Measurements from ENCODE around the gene IGSF11.

IGSF11 gene

DNA sequence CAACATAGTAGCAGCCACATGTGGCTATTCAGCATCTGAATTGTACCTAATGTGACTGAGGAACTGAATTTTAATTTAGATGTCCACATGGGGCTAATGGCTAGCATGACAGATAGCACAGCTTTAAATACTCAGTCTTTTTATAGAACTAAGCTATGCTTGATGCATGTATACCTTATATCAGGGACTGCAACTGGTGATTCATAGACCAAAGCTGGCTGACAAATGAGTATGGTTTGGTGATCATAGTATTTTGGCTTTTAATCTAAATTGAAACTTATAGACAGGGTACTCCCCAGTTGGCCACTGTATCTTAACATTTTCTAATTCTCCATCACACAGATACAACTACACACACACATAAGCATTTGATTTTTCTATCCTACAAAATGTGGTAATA lies 83.6 kb downstream of the IGSF11 start:
- no peak for DNase-seq

DNA sequence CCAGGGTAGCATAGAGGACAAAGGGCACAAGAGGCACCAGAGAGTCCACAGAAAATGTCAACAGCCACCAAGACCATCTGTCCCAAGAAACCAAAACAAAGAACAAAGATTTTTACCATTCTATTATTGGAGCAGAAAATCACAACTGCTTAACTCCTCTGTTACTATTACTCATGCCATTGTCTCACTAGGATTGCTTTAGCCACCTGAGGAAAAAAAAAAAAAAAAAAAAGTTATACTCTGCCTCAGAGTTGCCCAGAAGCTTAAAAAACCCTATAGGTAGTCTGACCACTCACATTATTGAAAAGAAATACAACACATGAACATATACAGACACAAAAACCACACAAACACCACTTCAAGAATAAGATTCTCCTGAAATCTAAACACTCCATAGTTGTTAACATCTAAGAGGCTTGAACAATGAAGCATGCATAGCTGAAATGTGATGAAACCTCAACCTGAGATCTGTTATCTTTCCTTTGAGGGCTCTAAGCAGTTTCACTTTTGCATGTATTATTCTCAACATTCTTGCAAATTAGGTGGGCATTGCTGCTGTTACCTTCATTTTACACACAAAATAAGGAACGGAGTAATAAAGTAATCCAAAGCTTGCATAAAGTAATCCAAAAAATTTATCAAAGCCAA lies 85.4 kb downstream of the IGSF11 start:
- no peak for DNase-seq

DNA sequence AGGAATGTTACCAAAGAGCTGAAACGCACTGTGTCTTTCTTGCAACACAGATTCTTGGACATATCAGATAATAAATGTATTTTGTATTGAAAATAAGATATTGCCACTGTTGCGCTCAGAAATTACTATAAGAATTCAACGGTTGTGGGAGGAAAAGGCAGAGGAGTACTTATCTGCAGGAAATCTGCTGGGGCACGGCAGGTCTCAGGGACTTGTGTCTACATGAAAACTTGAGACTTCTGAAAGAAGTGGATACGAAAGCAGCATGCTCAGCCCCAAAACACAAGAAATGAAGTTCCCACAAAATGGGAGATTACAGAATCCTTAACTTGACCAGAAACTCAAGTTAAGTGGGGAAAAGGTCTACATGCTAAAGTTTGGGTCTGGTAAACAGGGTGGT lies 86.5 kb downstream of the IGSF11 start:
- DNase-seq: peak in 1 of 56 donors; percentile 9

DNA sequence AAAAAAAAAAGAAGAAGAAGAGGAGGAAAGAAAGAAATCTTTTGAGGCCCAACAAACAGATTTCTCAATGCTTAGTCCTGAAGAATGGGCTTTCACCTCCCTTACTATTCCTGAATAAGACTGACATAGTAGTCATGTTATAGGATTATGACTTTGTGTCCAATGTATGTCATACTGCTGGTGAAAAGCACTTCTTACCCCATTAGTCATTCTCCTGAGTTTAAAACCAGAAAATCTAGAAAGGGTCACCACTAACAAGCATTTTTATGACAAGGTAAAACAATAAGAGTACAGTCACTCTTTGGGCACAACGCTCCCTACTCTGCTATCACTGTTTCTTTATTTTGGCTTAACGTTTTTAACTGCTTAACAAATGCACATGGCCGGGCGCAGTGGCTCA lies 88.2 kb downstream of the IGSF11 start:
- no peak for DNase-seq

DNA sequence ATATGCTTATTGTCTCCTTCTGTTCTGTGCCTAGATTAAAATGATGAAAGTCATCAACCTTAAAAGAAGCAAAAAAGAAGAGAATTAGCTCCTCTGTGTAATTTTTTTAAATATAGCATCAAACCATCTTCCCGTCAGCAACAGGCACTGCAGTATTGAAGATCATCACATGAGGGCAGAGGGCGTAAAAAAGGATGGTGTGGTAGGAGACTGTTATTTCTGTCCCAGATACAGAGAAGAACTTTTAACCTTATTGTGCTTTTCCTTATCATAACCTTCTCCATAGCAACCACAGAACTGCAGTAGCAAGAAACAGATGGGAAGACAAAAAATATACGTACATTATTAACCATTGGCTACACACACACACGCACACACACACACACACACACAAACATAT lies 88.8 kb downstream of the IGSF11 start:
- DNase-seq: peak in 9 of 56 donors; percentile 11 to 60 (median 25)

DNA sequence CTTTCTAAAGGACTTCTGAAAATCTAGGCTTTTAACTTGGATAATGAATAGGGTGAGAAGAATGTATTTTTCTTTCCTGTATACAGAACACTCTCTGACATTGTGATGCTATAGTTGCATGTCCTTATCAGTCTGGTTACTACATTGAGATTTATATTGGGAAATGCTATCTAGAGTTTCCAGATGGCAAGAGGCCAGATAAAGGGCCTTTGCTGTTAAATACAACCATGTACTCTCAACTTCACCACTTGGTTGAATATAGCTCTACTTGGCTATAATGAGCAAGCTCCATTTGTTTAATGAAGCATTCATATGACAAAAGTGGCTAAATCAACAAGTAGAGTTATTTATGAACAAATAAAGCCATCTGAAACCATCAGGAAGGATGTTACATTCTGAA lies 91.0 kb downstream of the IGSF11 start:
- no peak for DNase-seq

DNA sequence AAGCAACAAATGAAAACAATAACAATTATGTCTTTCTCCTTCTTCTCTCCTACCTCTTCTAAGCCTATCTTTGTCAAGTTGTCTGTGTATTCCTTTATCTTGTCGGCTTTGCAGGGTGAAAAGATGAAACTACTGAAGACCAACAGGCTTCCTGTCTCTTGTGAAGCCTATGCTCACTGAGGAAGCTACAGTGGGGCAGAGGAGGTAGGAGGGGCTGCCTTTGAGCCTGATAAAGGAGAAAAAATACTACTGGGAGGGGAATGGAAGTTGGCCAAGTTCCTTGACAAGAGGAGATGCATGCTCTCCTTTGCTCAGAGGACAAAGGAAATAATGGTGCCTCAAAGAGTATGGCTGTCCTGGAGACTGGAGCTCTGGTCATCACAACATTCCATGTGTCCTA lies 92.0 kb downstream of the IGSF11 start:
- no peak for DNase-seq

DNA sequence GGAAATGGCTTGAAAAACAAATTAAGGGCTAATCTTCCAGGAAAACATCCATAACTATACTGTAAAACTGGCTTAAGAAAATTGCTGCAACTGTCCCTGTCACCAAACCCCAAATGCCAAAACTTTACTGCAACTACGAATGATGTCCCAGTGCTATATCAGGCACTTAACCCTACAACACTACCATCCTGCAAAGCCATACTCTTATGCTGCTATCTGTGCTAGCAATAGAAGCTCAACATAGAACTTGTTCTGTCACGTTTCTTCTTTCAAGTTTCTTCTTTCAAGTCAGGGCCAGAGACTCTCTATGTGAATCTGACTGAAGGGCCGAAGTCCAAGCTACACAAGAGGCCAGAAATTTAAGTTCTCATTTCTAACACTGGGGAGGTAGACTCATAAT lies 92.5 kb downstream of the IGSF11 start:
- DNase-seq: no peak

DNA sequence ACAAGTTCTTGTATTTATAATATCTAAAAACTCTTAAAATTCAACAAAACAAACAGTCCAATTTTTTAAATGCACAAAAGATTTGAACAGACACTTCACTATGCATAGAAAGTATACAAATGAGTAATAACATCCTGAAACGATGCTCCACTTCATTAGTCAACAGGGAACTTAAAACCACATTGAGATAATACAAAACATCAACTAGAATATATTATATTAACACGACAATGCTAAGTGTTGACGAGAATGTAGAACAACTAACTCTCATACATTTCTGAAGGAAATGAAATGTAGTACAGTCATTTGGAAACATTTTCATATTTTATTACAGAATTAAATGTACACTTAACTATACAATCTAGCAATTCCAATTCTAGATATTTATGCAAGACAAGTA lies 93.4 kb downstream of the IGSF11 start:
- no peak for DNase-seq

DNA sequence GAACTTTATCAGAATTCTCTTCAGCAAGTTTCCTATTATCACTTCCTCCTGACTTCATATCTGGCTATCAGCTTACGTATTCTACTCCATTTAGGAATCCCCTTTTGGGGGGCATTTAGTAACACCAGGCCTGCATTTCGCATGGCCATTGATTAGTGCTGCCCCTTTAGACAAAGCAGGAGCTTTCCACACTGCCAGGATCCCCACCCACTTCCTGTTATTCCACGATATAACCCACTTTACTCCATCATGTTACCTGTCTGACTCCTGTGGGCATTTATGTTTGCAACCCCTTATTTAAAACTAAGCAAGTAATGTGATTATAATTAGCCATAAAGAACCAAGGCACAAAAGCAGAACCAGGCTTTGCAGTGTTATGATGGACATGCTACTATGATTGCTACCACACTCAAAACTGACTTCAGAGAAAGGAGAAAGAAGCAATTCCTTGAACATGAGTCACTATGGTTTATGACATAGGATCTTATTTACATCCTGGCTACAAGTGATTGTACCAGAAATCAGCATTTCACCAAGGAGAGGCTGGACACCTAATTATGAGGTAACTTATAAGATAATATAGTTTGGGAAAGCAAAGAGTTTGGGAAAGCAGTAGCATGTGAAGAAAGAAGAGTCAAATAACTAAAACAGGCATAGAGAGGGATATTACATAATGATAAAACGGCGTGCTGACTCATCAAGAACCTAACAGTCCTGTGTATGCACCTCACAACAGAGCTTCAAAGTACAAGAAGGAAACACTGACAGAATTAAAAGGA lies 96.3 kb downstream of the IGSF11 start:
- no peak for DNase-seq

DNA sequence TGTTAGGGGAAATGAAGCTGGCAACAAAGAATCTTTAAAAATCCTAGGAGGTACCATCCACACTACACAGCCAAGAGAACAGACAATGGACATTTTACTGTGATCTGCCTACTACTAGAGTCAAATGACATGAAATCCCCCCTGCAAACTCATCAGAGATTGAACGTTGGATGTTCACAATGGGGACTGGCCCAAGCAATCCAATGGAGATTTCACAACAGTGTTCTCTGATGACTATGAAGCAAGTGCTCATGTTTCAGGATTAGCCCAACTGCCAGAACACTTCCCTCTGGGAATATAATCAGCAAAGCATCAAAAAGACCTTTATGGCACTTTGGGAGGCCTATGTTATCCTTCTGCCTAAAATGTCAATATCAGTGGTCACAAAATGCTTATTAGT lies 97.8 kb downstream of the IGSF11 start:
- no peak for DNase-seq

DNA sequence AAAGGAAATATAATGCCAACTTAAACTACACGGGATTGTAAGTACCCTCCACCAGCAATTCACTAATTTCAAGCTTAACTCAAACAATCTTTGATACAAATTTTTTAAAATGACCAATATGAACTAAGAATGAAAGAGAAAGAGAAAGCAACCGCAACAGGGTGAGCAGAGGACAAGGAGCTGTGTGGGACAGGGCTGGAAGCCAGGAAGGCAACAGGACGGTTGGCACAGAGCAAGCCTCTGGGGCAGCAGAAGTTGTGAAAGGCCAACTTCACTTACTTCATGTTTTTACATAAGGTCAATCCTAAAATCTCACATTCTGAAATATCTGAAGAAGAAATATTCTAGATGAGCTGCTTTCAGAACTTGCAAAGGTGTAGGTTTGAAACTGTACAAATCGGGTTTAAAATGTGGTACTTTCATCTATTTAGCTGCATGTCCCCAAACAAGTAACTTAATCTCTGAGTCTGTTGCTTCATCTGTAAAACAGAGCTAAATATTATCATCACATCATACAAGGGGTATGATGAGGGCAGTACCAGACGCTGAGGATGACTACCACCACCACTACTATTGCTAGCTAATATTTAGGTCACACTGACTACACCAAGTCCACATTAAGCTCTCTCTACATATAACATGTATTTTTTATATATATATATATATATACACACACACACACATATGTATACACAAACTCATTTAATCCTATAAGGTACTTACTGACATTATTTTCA lies 101.7 kb downstream of the IGSF11 start:
- DNase-seq: peak in 20 of 56 donors; percentile 1 to 66 (median 20)

DNA sequence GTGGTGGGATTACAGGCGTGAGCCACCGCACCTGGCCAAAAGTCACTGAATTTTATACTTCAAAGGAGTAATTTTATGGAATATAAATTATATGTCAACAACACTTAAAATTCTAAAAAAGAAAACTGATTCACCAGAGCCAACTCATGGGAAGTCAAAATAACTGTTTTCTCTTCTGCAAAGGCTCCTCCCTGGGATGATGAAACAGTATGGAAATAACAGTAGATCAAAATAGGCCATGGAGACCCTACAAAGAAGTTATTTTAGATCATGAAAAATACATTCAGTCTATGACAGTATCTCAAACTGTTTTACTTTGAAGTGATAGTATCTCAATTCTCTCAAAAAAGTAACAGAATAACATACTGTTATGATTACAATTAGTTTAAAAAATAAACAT lies 102.7 kb downstream of the IGSF11 start:
- DNase-seq: no peak

DNA sequence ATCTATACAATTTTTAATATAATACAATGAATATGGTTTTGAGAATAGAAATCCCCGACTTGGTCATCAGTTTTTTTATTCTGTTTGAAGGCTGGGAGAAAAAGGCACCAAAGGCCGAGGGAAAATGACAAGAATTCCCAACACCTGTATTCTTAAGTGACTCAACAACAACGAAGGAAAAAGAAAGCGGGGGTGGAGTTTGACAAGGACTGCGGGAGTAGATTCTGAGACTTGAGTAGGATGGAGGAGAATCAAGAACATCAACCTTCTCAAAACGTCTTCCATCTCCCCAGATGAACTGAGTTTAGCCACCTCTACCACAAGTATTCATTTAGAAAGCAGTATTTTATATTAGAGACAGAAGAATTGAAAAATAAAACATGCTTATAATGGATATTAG lies 107.2 kb downstream of the IGSF11 start:
- peak in 4 of 56 donors; percentile 1 to 22 (median 8) for DNase-seq

DNA sequence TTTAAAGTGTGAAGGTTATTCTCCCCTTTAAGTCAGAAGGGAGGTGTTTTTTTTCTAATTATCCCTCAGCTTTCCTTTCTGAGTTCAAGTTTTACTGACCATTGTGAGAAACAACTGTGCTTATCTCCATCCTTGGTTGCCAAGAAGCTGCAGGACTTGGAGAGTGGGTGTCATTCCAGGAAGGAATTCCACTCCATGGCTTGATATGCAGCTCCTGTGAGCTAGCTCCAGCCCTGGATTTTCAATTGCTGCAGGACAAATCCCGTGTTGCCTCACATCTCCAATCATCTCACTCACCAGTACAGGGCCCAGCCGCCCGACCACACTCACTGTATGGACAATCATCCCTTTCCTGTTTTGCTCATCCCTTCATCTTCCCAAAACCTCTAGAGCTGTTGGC lies 122.5 kb downstream of the IGSF11 start:
- no peak for DNase-seq

DNA sequence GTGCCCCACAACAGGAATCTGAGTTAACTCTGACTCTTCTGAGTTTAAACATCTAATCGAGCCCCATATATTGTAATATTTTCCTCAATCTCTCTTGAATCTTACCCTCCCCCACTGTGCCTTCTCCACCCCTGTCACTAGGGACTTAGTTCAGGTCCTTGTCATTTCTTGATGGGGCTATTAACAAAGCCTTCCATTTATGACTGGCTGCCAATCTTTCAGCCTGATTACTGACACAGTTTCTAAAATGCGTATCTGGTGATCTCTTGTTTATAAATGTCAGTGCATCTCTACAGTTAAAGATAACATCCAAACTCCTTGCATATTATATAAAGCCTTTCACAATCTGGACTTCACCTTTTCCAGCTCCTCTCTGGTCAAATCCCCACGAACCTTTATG lies 124.3 kb downstream of the IGSF11 start:
- no peak for DNase-seq

DNA sequence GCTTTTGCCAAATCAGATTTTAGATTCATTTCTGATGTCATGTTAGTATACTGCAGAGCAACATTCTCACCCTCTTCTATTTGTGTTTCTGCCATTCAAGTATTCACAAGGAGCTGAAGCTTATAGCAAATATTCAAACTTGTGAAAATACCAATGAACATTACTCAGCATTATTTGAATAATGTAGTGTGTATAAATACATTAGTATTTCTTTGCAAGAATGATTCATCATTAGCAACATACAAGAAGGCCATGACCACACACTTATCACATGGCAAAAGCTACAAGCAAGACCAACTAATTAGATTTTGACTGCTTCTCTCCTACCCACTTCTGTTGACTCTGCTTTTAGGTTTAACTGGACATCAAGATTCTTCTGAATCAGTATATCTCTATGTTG lies 124.9 kb downstream of the IGSF11 start:
- DNase-seq: no peak

DNA sequence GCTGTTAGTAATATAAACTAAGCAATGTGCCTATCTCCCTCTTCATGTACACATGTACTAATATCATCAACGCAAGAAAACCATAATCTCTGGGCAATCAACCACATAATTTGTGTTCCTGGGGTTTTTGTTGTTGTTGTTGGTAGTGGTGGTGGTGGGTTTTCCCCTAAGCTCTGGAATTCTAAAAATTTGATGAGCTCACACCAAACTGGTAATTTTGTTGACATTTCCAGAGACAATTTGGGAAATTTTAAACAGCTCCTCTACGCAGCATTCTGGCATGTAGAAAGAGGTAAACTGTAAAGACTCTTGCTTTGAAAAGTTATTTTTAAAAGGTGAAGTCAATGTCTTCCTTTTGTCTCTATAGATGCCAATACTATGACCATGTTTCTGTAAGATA lies 126.7 kb downstream of the IGSF11 start:
- no peak for DNase-seq

DNA sequence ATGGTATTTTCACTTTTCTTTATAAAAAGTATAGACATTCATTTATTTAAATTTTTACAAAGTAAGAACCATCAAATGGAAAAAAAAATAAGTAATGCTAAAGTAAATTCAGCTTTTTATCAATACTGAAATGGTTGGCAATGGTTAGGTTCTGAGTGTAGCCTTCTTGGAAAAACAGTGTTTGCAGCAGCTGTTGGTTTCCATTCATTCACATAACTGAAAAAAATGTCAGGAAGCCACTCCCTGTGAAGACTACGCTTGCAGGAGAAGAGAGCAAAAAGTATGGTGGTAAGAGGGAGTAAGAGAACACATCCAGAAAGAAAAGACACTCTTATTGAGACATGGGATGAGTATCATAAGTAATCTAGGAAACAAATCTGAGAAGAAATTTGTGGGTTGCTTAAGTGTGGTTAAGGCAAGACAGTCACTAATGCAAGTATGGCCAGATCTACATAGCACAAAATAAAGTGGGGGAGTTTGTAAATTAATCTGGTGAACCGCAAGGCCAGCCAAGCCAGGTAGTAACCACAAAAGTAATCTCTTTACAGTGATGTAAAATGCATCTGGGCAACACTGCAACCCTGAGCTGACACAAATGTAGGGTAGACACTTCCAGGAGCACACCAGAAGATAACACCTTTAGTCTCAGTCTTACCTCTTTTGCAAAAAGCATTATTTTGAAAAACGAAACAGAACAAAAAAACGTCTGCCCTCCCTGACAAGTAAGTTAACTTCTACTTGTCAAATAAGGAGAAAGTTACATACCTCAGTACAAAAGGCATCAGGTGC lies 133.7 kb downstream of the IGSF11 start:
- no peak for DNase-seq

DNA sequence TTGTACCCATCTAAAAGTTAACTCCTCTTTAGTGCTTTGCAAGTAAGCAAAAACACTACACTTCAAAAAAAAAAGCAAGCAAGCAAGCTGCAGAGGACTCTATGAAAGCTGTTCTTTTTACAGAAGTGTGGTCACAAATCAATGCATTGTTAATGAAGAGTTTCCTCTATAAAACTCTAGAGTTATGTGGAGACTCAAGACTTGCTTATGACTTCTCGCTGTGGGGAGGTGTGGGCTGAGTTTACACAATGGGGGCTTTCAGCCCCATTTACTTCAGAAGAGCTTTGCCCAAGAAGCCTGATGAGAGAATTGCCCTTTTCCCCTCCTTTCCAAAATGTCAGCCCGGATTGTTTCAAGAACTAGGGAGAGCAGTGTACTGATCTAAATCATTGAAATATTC lies 144.4 kb downstream of the IGSF11 start:
- DNase-seq: no peak

DNA sequence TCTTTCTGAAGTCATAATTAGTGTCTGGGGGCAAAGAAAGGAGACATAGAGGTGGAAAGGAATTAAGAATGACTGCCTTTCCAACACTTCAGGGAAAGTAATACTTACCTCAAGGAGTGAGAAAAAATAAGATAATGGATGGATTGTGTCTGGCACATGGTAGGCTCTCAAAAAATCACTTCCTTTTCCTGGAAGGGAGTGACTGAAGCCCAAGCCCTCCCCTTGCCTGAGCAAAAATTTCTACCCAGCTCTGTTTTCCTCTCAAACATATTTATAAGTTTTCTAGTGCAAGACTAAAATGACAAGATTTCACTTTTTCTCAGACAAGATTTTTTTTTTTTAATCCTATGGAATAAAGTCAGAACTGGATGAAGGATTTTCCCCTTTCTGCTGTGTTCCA lies 145.0 kb downstream of the IGSF11 start:
- no peak for DNase-seq

DNA sequence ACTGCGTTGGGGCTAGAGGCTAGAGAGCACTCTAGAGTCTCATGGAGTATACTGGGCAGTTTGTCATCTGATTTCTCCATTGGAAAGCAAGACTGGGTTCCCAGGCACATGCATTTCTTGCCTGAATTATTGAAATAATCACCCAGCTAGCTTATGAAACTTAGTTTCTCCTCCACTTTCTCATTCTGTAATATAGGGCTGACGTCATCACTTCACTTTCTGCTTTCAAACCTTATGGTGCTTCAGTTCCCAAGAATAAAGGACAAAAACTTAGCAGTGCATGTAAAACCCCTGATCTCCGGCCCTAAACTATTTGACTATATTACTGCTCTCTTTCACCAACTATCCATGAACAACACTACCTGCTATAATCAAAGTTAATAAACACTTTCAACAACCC lies 147.9 kb downstream of the IGSF11 start:
- no peak for DNase-seq

Measured in nucleus accumbens (tissue), 56 donors.